ENCODE measurements around the gene HDHD3.

GRCh38 chr9:113373256-113373655, 3.5 kb downstream of the HDHD3 start:
- TF ChIP-seq, protein P1, sequence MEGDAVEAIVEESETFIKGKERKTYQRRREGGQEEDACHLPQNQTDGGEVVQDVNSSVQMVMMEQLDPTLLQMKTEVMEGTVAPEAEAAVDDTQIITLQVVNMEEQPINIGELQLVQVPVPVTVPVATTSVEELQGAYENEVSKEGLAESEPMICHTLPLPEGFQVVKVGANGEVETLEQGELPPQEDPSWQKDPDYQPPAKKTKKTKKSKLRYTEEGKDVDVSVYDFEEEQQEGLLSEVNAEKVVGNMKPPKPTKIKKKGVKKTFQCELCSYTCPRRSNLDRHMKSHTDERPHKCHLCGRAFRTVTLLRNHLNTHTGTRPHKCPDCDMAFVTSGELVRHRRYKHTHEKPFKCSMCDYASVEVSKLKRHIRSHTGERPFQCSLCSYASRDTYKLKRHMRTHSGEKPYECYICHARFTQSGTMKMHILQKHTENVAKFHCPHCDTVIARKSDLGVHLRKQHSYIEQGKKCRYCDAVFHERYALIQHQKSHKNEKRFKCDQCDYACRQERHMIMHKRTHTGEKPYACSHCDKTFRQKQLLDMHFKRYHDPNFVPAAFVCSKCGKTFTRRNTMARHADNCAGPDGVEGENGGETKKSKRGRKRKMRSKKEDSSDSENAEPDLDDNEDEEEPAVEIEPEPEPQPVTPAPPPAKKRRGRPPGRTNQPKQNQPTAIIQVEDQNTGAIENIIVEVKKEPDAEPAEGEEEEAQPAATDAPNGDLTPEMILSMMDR (IDR thresholded peaks at IDR 0.05): no peak
- no peak for TF ChIP-seq POLR2A (IDR thresholded peaks at IDR 0.05)
